ENCODE measurements around the gene TPPP.
"Not testable (repeated sequence)": the region's sequence is repeated elsewhere in the genome, so short reads cannot be mapped to it uniquely, and the experiment has no call there.

Gene TPPP

GRCh38 chr5:643811-644271 lies 49.3 kb downstream of the TPPP start:
- no peak for DNase-seq

- no peak for DNase-seq
Measured at GRCh38 chr5:643351-643801, 49.8 kb downstream of the TPPP start.

DNA sequence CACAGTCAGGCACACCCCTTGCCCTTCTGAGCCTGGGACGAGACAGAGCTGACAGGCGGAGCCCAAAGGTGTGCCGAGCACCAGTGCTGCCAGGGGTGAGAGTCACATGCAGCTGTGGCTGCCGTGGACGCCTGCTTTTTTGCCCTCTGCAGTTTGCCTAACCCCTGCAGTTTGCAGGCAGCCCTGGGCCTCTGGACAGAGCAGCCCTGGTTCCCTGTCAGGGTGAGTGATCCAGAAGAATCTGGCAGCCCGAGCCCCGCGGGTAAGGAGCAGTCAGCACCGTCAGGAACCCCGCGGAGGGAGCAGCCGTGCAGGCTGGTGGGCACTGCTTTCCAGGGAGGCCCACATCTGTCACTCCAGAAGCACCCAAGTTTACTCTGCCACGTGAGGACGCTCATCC lies 50.7 kb downstream of the TPPP start:
- DNase-seq: peak; percentile 86

GRCh38 chr5:641331-641765 lies 51.8 kb downstream of the TPPP start:
- DNase-seq: no peak

GRCh38 chr5:640461-641330 lies 52.5 kb downstream of the TPPP start:
- DNase-seq: no peak

DNA sequence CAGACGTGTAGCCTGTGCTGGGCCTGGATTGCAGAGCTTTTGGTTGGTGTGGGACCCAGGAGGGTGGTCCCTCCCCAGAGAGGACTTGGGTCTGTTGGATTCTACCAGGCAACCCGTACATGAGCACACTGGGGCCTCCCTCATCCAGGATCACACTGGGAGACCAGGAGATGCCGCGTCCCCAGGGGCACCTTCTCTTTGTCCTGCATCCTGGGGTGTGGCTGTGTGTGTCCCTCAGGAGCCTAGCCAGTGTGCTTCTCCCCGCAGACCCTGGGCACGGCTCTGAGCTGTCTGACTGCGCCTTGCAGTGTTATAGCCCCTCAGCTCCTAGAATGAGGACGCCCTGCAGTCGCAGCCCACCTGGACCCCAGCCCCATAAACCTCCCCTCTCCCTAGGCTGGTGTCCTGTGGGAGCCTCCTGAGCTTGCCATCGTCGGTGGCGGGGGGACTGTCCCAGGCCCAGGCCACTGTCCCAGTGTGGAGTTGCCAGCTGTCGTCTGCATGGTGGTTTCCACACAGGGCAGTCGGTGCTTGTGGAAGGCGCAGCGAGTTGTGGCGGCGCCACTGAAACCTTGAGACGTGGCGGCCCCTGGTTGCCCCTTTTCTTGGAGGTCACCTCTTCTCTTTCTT lies 53.5 kb downstream of the TPPP start:
- DNase-seq: no peak

- no peak for DNase-seq
Measured at GRCh38 chr5:639253-639530, 54.0 kb downstream of the TPPP start.

DNA sequence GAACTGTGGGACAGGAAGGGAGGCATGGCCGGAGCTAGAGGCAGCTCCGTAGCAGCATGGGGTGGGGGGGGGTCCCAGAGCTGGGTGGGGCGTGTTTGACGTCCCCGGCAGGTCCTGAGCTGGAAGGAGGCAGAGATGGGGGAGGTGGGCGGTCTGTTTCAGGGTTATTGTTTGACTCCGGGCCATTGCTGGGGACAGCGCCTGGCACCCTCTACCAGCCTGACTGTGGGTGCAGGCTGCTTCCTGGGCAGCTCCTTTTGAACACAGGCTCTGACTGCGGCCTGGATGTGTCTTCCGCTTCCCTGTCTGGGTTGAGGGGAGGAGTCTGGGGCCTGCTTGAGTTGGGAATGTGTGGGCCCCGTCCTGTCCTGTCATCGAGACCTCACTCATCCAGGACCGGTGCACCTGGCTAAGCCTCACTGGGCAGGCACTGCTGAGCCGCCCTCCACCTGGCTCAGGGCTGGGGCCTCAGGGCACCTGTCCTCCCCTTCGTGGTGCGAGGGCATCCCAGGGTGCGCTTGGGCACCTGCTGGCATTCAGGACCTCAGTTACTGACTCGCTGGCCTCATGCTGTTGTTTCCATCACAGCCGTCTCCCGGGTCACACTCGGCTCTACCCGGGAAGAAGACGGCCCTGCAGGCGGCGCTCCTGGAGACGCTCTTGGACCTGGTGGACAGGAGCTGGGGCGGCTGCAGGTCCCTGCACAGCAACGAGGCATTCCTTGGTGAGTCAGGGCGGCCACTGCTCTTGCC lies 54.5 kb downstream of the TPPP start:
- DNase-seq: no peak

DNA sequence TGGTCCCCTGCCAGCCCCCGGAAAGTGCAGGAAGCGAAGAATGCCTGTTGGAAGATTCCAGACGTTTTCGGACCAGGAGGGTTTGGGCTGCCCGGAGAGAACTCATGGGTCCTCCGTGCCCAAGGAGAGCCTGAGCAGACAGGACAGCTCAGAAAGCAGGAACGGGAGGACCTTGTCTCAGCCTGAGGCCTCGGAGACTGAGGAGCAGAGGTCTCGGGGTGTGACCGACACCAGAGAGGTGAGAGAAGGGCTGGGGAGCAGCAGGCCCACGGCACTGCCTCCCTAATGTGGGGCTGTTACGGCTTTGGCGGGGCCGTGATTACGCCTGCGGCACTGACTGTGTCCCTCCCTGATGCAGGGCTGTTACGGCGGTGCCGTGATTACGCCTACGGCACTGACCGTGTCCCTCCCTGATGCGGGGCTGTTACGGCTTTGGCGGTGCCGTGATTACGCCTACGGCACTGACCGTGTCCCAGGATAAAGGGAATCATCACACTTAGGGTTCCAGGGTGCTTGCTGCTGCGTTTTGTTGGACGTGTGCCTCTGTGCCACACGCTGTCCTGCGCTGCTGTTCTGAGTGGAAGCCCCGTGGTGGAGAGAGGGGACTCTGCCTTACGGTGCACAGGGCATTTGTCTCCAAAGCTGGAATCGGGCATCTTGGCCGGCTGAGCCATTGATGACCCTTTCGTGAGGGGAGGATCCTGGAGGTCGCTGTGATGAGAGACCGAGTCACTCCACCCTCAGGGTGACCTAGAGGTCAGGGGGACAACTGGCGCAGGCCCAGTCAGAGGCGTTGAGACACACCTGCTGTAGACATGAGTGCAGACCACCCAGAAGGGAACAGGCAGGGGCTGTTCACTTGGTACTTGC lies 55.3 kb downstream of the TPPP start:
- DNase-seq: no peak

GRCh38 chr5:636951-637350 lies 56.2 kb downstream of the TPPP start:
- no peak for DNase-seq

DNA sequence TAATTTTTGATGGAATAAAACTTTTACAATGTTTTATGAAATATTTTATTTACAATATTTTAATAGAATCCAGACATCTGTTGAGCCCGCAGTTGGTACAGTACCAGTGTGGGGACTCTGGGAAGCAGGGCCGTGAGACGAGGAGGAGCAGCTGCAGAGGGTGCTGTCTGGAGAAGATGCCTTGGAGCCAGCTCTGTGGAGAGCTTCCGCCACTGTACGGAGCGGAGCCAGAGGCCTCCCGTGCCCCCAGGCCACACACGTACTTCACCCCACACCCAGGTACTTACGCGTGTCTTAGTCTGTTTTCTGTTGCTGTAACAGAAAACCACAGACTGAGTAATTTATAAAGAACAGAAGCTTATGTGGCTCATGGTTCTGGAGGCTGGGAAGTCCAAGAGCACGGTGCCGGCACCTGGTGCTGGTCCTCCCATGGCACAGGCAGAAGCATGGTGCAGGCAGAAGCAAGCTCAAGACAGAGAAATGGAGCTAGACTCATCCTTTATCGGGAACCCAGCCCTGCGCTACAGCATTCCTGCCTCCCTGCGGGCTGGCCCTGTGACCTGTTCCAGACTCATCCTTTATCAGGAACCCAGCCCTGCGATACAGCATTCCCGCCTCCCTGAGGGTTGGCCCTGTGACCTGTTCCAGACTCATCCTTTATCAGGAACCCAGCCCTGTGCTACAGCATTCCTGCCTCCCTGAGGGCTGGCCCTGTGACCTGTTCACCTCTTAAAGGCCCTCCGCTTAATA lies 57.7 kb downstream of the TPPP start:
- DNase-seq: no peak

DNA sequence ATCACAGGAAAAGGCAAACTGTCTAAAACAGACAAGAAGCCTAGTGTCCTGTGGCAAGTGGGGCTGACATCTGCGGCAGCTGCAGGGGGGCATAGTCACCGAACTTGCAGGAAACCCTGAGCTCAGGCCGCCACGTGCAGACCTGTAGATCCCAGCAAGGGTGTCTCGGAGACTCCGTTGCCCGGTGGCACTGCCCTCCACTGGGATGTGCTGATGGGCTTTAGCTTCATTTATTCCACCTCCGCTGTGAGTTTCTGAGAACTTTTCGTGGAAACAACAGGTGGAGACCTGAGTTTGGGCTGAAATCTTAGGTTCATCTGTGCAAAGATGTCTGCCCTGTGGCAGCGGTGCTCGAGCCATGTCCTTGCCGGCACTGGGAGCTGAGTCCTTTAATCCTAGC lies 59.0 kb downstream of the TPPP start:
- no peak for DNase-seq

DNA sequence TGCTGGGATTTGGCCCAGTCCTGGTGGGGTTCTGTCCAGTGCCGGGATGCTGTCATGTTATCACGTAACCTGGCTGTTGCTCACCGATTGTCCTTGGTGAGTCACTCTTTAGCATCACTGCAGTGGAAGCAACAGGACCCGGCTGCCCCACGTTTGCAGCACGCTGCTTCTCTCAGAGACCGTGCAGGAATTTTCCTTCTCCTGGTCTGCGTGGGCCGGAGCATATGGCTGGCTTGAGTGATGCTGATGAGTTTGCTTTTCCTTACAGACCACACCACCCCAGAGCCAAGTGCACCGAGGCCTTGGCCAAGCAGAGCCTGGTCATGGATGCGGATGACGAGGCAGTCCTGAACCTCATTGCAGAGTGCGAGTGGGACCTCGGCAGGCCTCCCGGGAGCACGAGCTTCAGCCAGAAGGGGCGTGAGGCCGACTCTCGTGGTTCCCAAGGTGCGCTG lies 59.6 kb downstream of the TPPP start:
- no peak for DNase-seq

DNA sequence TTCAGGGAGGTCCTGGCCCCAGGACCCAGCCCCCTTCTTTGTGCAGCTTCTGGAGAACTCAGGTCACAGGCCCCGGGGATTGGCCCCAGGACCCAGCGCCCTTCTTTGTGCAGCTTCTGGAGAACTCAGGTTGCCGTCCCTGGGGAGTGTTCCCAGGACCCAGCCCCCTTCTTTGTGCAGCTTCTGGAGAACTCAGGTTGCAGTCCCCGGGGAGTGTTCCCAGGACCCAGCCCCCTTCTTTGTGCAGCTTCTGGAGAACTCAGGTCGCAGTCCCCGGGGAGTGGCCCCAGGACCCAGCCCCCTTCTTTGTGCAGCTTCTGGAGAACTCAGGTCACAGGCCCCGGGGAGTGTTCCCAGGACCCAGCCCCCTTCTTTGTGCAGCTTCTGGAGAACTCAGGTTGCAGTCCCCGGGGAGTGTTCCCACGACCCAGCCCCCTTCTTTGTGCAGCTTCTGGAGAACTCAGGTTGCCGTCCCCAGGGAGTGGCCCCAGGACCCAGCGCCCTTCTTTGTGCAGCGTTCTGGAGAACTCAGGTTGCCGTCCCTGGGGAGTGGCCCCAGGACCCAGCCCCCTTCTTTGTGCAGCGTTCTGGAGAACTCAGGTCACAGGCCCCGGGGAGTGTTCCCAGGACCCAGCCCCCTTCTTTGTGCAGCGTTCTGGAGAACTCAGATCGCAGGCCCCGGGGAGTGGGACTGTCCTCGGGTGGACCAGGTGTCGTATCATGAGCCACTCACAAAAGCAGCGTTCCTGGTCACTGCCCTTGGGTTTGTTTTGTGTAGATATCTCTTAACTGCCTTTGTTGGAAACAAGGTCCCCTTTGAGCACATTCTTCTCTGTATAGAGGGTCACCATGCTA lies 64.6 kb downstream of the TPPP start:
- not testable (repeated sequence) for DNase-seq

DNA sequence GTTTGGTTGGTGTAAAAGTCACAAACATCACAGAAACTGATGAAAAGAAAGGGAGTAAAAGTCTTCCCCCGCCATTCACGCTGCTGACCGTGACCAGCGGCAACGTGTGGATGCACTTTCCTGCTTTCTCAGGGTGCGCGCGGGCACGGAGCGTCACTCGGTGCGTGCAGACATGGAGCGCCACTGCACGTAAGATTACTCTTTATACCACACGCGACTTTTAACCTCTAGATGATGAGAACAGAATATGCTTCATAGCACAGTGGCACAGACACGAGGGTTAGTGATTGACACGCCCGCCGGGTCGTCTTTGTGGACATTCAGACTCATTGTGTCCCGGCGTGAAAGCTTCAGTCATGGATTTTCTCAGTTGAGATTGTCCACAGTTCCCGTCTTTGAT lies 65.3 kb downstream of the TPPP start:
- no peak for DNase-seq

- no peak for DNase-seq
Measured at GRCh38 chr5:626850-627249, 66.3 kb downstream of the TPPP start.

DNA sequence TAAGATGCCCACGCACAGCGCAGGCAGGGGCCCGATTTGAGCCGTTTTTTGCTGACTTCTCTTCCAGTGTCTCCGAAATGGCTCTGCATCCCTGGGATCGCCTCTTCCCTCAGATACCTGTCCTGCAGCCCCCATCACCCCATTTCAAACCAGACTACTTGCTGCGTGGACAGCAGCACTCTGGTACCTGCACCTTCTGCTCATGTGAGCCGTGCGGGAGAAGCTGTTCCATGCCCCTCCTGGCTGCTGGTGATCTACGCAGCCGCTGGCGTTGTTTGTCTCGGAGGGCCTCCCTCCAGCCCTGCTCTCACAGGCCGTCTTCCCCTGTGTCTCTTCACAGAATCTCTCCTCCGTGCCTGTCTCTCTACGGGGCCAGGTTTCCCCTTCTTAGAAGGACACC lies 67.6 kb downstream of the TPPP start:
- no peak for DNase-seq

DNA sequence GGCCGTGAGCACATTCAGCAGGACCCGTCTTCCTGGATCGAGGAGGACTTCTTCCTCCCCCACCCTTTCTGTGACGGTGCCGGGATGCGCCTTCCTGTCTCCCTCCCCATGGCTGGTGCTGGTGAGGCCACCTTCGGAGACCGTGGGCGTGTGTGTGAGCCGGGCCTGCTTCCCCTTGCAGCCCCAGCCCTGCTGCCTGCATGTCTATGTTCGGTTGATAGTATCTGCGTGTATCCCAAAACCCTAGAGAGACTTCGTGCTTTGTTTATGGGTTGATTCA lies 68.3 kb downstream of the TPPP start:
- DNase-seq: no peak

DNA sequence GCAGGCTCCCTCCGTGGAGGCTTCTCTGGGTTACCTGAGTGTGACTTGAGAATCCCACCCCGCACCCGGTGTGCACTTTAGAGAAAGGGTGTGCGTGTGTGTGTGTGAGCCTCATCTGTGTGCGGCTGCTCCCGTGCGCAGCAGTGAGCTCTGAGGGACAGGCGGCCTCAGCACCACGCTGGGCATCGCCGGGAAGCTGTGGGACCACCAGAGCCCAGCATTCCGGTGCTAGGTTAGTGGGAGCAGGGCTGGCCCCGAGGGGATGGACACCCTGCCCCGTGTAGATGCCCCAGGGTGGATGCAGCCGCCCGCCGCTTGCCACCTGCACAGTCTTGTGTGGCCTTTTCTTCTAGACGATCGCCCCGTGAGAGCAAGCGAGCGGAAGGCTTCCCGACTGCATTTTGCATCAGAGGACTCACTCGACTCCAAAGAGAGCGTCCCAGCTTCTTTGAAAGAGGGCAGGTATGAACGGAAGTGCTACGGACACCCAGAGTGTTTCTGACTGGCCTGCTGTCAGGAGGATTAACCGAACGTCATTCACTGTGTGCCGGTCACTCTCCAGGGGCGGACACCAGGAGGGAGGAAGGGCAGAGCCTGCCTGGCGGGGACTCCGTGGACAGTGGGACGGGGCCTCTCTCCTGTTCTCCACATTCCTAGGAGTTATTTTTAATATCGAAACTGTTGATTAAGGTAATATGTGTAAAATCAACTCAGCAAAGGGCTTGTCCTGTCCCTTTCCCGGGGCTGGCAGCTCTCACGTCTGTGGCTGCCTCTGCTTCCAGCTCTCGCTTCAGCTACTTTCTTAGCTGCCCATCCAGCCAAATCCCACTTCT lies 68.8 kb downstream of the TPPP start:
- DNase-seq: no peak

DNA sequence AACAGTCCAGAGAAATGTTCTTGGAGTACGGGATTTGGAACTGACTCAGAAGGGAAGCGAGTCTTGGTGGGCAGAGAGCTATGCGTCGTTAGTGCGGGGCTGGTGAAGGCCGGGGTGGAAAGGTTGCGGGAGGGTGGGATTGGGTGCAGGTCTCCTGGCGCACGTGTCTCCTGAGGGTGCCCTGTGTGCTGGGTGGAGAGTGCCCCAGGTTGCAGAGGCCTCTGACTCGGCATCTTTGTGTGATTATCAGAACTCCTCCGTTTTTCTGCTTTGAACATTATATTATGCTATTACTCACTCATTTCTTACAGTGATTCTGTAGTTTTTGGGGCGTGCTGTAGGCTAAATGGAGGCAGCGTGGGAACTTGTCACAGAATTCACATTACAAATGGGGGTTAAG lies 69.6 kb downstream of the TPPP start:
- DNase-seq: no peak
